Colonic mucosa (tissue), 4 donors: Measurements from ENCODE around the gene USH2A. TPM values are rescaled to one million over a fixed set of nuclear protein-coding genes. Genes with fewer than 3 reads are reported as not detected.

Experiments
- DNase-seq: peaks from one replicate; pipeline ENCODE4 v3.0.0-alpha.2; 2020
- H3K27ac ChIP-seq: fragments of 200-600 bp; one replicate; pipeline ENCODE4 v1.8.0; 2021
- H3K27me3 ChIP-seq: fragments of 200-600 bp; one replicate; pipeline ENCODE4 v1.8.0; 2021
- H3K36me3 ChIP-seq: fragments of 200-600 bp; one replicate; pipeline ENCODE4 v1.8.0; 2021
- H3K4me1 ChIP-seq: fragments of 200-600 bp; one replicate; pipeline ENCODE4 v1.8.0; 2021; ENCODE audit warnings: mild to moderate bottlenecking
- H3K4me3 ChIP-seq: fragments of 200-600 bp; one replicate; pipeline ENCODE4 v1.8.0; 2021
- H3K9ac ChIP-seq, 2 donors: one replicate each; pipeline ENCODE4 v1.7.0; 2013; ENCODE audit warnings: control low read depth in 2 of 2, low read depth in 2 of 2, low read length in 2 of 2
- H3K9me3 ChIP-seq: fragments of 200-600 bp; one replicate; pipeline ENCODE4 v1.8.0; 2021
- intact Hi-C: fragments of 100-400 bp; cut with DNase I; formaldehyde crosslinking; loops from one replicate; pipeline ENCODE4 v1.14.1; 2022
- total RNA-seq, 2 donors: library from RNA; stranded (reverse); fragmentation: NEBNext Ultra II Directional in 1 of 2; extraction: Animal tissue kit (Norgen Biotek cat#: 25700) in 1 of 2; gene quantifications; one replicate each; pipeline ENCODE4 v1.2.1, GENCODE V29; 2021
- TF ChIP-seq, protein P1 (sequence below): fragments of 200-600 bp; IDR thresholded peaks from one replicate; pipeline ENCODE4 v1.8.0; 2022; ENCODE audit warnings: antibody characterized with exemption, mild to moderate bottlenecking
- donor health status: healthy.
- donor health status: DM: no; HTN: no; CAD: no.
- donor health status: DM: no; HTN: no; CAD: no.

Gene USH2A
- total RNA-seq, 2 donors from 2014 or later: 0.02 TPM; not detected in 1

DNA sequence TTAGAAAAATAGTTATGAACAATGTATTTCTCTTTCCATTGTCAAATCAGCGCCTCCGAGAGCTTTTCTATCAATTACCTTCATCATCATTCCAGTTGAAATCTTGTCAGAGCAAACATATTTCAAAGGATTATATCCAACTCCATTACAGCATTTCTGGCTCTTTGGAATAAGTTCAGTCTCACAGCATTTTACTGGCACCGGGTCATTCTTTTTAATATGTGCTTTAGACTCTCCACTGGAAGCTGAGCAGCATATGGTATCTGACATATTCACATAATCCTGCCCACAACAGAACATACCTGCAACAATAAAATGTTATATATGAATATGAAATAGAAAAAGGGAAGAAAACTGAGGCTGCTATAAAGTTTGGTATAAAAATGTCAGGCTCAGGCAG lies 633.3 kb downstream of the USH2A start:
- no peaks in the 10 kb centered on the region for H3K27me3 ChIP-seq
- TF ChIP-seq, protein P1, sequence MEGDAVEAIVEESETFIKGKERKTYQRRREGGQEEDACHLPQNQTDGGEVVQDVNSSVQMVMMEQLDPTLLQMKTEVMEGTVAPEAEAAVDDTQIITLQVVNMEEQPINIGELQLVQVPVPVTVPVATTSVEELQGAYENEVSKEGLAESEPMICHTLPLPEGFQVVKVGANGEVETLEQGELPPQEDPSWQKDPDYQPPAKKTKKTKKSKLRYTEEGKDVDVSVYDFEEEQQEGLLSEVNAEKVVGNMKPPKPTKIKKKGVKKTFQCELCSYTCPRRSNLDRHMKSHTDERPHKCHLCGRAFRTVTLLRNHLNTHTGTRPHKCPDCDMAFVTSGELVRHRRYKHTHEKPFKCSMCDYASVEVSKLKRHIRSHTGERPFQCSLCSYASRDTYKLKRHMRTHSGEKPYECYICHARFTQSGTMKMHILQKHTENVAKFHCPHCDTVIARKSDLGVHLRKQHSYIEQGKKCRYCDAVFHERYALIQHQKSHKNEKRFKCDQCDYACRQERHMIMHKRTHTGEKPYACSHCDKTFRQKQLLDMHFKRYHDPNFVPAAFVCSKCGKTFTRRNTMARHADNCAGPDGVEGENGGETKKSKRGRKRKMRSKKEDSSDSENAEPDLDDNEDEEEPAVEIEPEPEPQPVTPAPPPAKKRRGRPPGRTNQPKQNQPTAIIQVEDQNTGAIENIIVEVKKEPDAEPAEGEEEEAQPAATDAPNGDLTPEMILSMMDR: no peak
- DNase-seq: no peak
- H3K4me3 ChIP-seq: no peak overlapping the region
- H3K9me3 ChIP-seq: no peaks in the 10 kb centered on the region
- H3K4me1 ChIP-seq: no peaks in the 10 kb centered on the region
- no peak overlapping the region for H3K9ac ChIP-seq
- H3K36me3 ChIP-seq: no peaks in the 10 kb centered on the region
- H3K27ac ChIP-seq: no peak overlapping the region
- intact Hi-C loops: no loop called here

DNA sequence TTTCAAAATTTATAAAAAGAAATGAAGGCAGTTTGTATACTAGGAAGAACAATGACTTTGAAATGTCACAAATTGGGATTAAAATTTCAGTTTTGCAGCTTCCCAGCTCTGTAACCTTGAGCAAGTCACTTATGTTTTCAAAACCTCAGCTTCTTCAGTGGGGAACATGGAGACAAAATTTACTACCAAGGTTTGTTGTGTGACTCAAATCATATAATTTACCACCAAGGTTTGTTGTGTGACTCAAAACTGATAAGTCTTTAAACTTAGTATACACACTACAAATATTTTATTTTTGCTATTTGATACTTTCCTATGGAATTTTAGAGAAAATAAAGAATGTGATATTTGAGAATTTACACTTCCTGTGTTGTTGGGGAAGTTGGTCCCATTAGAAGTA lies 636.3 kb downstream of the USH2A start:
- Histone ChIP-seq H3K27ac (no peak overlapping the region), H3K9ac (no peak overlapping the region), H3K9me3 (no peaks in the 10 kb centered on the region), H3K27me3 (no peaks in the 10 kb centered on the region), H3K4me3 (no peak overlapping the region), H3K4me1 (no peaks in the 10 kb centered on the region), H3K36me3 (no peaks in the 10 kb centered on the region)
- DNase-seq: no peak
- intact Hi-C loops: no loop called here
- TF ChIP-seq, protein P1: no peak

DNA sequence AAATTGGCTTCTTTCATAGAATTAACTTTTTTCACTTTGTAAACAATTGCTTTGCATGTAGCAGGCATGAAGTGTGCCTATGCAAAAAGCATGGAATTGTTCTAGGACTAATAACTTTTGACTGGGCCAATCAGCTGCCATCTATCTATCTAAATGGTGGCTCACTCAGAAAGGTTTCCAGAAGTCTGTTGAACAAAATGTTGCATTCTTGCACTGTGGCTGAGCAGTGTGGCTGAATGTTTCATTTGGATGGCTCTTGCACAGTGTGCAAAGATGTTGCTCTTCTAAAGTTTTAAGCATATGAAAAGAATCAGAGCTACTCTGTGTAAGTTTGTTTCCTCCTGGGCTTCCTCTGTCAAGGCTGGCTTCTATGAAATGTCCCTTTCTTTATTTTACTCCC lies 642.6 kb downstream of the USH2A start:
- Histone ChIP-seq H3K36me3 (no peaks in the 10 kb centered on the region), H3K9me3 (no peaks in the 10 kb centered on the region), H3K9ac (no peak overlapping the region), H3K4me3 (no peak overlapping the region), H3K27ac (no peak overlapping the region), H3K4me1 (no peaks in the 10 kb centered on the region), H3K27me3 (no peaks in the 10 kb centered on the region)
- DNase-seq: no peak
- intact Hi-C loops: no loop called here
- TF ChIP-seq, protein P1: no peak

DNA sequence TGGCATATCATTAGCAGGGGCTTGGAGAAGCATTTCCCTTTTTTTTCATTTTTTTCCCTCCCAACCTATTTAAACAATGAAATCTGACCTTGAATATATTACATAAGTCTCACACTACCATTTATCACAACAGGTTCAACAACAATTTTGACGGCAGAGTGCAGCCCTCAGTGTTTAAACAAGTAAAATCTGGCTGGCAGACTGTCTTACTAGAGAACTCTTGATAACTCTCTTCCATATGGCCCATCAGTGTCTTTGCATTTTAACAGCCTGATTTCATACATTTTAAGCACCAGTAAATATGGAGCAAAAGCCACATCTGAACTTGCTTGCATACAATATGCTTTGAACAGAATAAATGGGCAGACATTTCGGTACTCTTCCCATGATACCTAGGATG lies 643.1 kb downstream of the USH2A start:
- no peak for DNase-seq
- no peaks in the 10 kb centered on the region for H3K9me3 ChIP-seq
- no peaks in the 10 kb centered on the region for H3K4me1 ChIP-seq
- H3K36me3 ChIP-seq: no peaks in the 10 kb centered on the region
- H3K4me3 ChIP-seq: no peak overlapping the region
- intact Hi-C loops: no loop called here
- no peaks in the 10 kb centered on the region for H3K27me3 ChIP-seq
- TF ChIP-seq, protein P1: no peak
- H3K9ac ChIP-seq: no peak overlapping the region
- H3K27ac ChIP-seq: no peak overlapping the region

DNA sequence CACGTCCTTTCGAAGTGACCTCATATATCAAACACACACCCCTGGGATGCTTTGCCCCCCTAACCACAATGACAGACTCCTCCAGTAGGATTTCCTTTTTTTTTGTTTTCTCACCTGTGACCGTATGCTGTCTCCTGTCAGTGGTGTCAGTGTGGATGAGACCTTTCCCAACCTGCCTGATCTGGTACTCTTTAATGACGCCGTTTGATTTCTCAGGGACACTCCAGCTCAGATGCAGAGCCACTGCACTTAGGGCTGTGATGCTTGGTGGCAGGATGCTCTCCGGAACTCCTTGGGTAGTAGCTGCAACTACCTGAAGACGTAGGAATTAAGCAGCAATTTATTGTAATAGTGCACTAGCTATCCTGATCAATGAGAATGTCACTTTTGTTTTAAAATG lies 643.5 kb downstream of the USH2A start:
- Histone ChIP-seq H3K27ac (no peak overlapping the region), H3K9me3 (no peaks in the 10 kb centered on the region), H3K36me3 (no peaks in the 10 kb centered on the region), H3K9ac (no peak overlapping the region), H3K4me1 (no peaks in the 10 kb centered on the region), H3K4me3 (no peak overlapping the region), H3K27me3 (no peaks in the 10 kb centered on the region)
- no peak for DNase-seq
- intact Hi-C loops: no loop called here
- TF ChIP-seq, protein P1: no peak

DNA sequence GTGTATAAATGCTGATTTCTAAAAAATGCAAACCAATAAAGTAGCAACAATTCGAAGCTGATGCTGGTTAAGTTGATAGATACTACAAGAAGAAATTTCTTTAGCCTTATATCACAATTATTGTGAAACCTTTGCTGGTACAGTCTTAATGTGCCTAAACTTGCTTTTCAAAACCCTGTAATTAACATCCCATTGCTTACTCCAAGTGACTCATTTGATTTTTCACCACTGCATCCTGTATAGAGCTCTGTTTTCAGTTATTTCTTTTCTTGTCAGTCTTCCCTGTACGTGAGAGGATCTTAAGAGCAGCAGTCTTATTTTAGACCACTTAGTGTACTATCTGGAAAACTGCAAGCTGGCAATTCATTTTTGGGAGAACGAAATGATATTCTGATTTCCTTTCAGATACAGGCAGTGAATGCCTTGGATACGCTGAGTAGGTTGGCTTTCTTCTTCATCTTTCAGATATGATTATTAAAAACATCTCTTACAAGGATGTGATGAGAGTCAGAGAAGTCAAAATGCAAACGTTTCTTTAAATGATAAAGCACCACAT lies 645.8 kb downstream of the USH2A start:
- H3K4me1 ChIP-seq: no peaks in the 10 kb centered on the region
- H3K27me3 ChIP-seq: no peaks in the 10 kb centered on the region
- H3K4me3 ChIP-seq: no peak overlapping the region
- no peaks in the 10 kb centered on the region for H3K36me3 ChIP-seq
- H3K9me3 ChIP-seq: no peaks in the 10 kb centered on the region
- no peak overlapping the region for H3K27ac ChIP-seq
- intact Hi-C loops: no loop called here
- no peak overlapping the region for H3K9ac ChIP-seq
- DNase-seq: no peak
- TF ChIP-seq, protein P1: no peak
